Bronchial epithelial cell (primary cell): ENCODE data around the gene OSBP2. TPM values are rescaled to one million over a fixed set of nuclear protein-coding genes. Genes with fewer than 3 reads are reported as not detected.

Experiments
- DNase-seq: peaks from one replicate; pipeline ENCODE4 v3.0.0-alpha.2; 2010; ENCODE audit warnings: low read depth
- FAIRE-seq: peaks from 2 replicates; lab custom pipeline; 2011; peaks lifted over from hg19 to GRCh38; lab: Jason Lieb, UNC
- H3K27me3 ChIP-seq: 2 replicates; pipeline ENCODE4 v1.5.1; 2011; ENCODE audit warnings: low read length; ENCODE audit not compliant: control insufficient read depth, insufficient read depth
- H3K36me3 ChIP-seq: 2 replicates; pipeline ENCODE4 v1.5.1; 2011; ENCODE audit warnings: low read length; ENCODE audit not compliant: control insufficient read depth, insufficient read depth
- H3K4me3 ChIP-seq: 2 replicates; pipeline ENCODE4 v1.5.1; 2011; ENCODE audit warnings: mild to moderate bottlenecking, low read depth, low read length, control low read depth
- CTCF ChIP-seq: IDR thresholded peaks from 2 replicates; pipeline ENCODE4 v1.5.1; 2011; ENCODE audit warnings: mild to moderate bottlenecking, moderate library complexity, low read length, control low read depth, inconsistent platforms; ENCODE audit not compliant: insufficient read depth, severe bottlenecking
- total RNA-seq: library from RNA; depleted of rRNA; stranded (reverse); fragments of >200 nt; gene quantifications from 2 replicates; pipeline ENCODE4 v1.2.1, GENCODE V29; 2014

The OSBP2 gene
- total RNA-seq, 1 donor from 2014 or later, result 23.4 TPM

GRCh38 chr22:30887453-30887852, 192.8 kb downstream of the OSBP2 start:
- FAIRE-seq (no peak), DNase-seq (no peak)
- Histone ChIP-seq H3K4me3 (no peak overlapping the region), H3K27me3 (no peaks in the 10 kb centered on the region), H3K36me3 (no peaks in the 10 kb centered on the region)
- no peak for TF ChIP-seq CTCF

- FAIRE-seq, result no peak
- Histone ChIP-seq H3K4me3 (no peak overlapping the region), H3K27me3 (no peaks in the 10 kb centered on the region), H3K36me3 (no peaks in the 10 kb centered on the region)
- DNase-seq, result no peak
- no peak for TF ChIP-seq CTCF
These were observed 193.2 kb downstream of the OSBP2 start for GRCh38 chr22:30887861-30888260.

GRCh38 chr22:30889268-30889995, 194.8 kb downstream of the OSBP2 start:
- DNase-seq (no peak), FAIRE-seq (peak; percentile 7)
- H3K36me3 ChIP-seq, result no peaks in the 10 kb centered on the region
- H3K4me3 ChIP-seq, result no peak overlapping the region
- no peak for TF ChIP-seq CTCF
- H3K27me3 ChIP-seq, result no peaks in the 10 kb centered on the region

- no peak for TF ChIP-seq CTCF
- Histone ChIP-seq H3K36me3 (no peaks in the 10 kb centered on the region), H3K4me3 (no peak overlapping the region), H3K27me3 (no peaks in the 10 kb centered on the region)
- FAIRE-seq, result peak; percentile 98
- DNase-seq, result no peak
These were observed 195.4 kb downstream of the OSBP2 start for GRCh38 chr22:30889996-30890480.

GRCh38 chr22:30890686-30891442, 196.2 kb downstream of the OSBP2 start:
- no peaks in the 10 kb centered on the region for H3K36me3 ChIP-seq
- FAIRE-seq (no peak), DNase-seq (peak; percentile 20)

More at GRCh38 chr22:30890686-30891442, 196.2 kb downstream of the OSBP2 start:
- TF ChIP-seq CTCF, result peak; percentile 94
- Histone ChIP-seq H3K27me3 (no peaks in the 10 kb centered on the region), H3K4me3 (no peak overlapping the region)
